Umbilical cord (tissue), 1 donor: ENCODE results near the gene RAX. TPM values are rescaled to one million over a fixed set of nuclear protein-coding genes. Genes with fewer than 3 reads are reported as not detected.

Source experiments
- total RNA-seq: library from RNA; depleted of rRNA; stranded (reverse); fragments of >200 nt; gene quantifications from one replicate; pipeline ENCODE4 v1.2.3, GENCODE V29; 2014; ENCODE audit warnings: low replicate concordance; ENCODE audit not compliant: insufficient read depth

Gene RAX
- total RNA-seq, 1 donor from 2014 or later = 3.4 TPM

Other genes starting within 250 kb of the RAX start
- 10.8 TPM for gene SEC11C, start 133.6 kb downstream of the RAX start, total RNA-seq
- gene GRP, start 53.3 kb downstream of the RAX start, total RNA-seq = not detected
- gene CPLX4, start 45.2 kb upstream of the RAX start, total RNA-seq = 2.4 TPM
- 170 TPM for gene LMAN1, start 85.8 kb upstream of the RAX start, total RNA-seq